Osteocyte (in vitro differentiated cells): ENCODE results near the gene HTR6. TPM values are rescaled to one million over a fixed set of nuclear protein-coding genes. Genes with fewer than 3 reads are reported as not detected.
A peak's percentile ranks its signal among the peaks of the same experiment; 100 is the strongest.

Experiments used
- DNase-seq: peaks from one replicate; pipeline ENCODE4 v3.0.0; 2021; ENCODE audit warnings: mixed read lengths; ENCODE audit not compliant: unreplicated experiment; ENCODE audit errors: extremely low spot score
- H3K27ac Mint-ChIP-seq: one replicate; pipeline ENCODE4 v1.8.0; 2021; ENCODE audit warnings: mild to moderate bottlenecking, mixed read lengths; ENCODE audit not compliant: unreplicated experiment
- H3K27me3 Mint-ChIP-seq: one replicate; pipeline ENCODE4 v1.8.0; 2021; ENCODE audit warnings: mixed read lengths; ENCODE audit not compliant: unreplicated experiment
- H3K36me3 Mint-ChIP-seq: one replicate; pipeline ENCODE4 v1.8.0; 2021; ENCODE audit warnings: mixed read lengths; ENCODE audit not compliant: unreplicated experiment
- H3K4me1 Mint-ChIP-seq: one replicate; pipeline ENCODE4 v1.8.0; 2021; ENCODE audit warnings: mixed read lengths; ENCODE audit not compliant: unreplicated experiment
- H3K4me3 Mint-ChIP-seq: one replicate; pipeline ENCODE4 v1.8.0; 2021; ENCODE audit warnings: mild to moderate bottlenecking, moderate library complexity, mixed read lengths; ENCODE audit not compliant: unreplicated experiment
- H3K9me3 Mint-ChIP-seq: one replicate; pipeline ENCODE4 v1.8.0; 2021; ENCODE audit warnings: mixed read lengths; ENCODE audit not compliant: unreplicated experiment
- CTCF ChIP-seq: fragments of 200-600 bp; sonication (generic); IDR thresholded peaks from 2 replicates; pipeline ENCODE4 v1.5.0; 2021; ENCODE audit warnings: antibody characterized with exemption, mild to moderate bottlenecking, moderate library complexity
- total RNA-seq: library from RNA; stranded (reverse); gene quantifications from 2 replicates; pipeline ENCODE4 v1.2.1, GENCODE V29; 2021

Gene HTR6
- total RNA-seq, 1 donor from 2014 or later, result 0.16 TPM

GRCh38 chr1:19643602-19644394 is 20.9 kb upstream of the HTR6 start, which contains the start of gene NBL1:
Gene NBL1, plus strand, starts transcription at chr1:19644311. Its CDS starts 10,720 bp downstream, at chr1:19655031.
- no peak for TF ChIP-seq CTCF
- H3K4me1 Mint-ChIP-seq, result peaks cover 64% of the 10 kb centered on the region
- DNase-seq, result no peak
- no peaks in the 10 kb centered on the region for H3K9me3 Mint-ChIP-seq
- H3K27me3 Mint-ChIP-seq, result no peaks in the 10 kb centered on the region
- H3K27ac Mint-ChIP-seq, result peak within 1 kb of the TSS; percentile 94
- no peaks in the 10 kb centered on the region for H3K36me3 Mint-ChIP-seq
- peak within 1 kb of the TSS; percentile 99 for H3K4me3 Mint-ChIP-seq

- Mint-ChIP-seq H3K27ac (no peak overlapping the region), H3K4me1 (peaks cover 64% of the 10 kb centered on the region), H3K9me3 (no peaks in the 10 kb centered on the region), H3K4me3 (no peak overlapping the region), H3K27me3 (no peaks in the 10 kb centered on the region), H3K36me3 (peaks cover 2% of the 10 kb centered on the region)
- DNase-seq, result no peak
- no peak for TF ChIP-seq CTCF
These were observed 20.3 kb upstream of the HTR6 start for GRCh38 chr1:19644395-19644680.

GRCh38 chr1:19644681-19645410 is 19.8 kb upstream of the HTR6 start:
- no peak for DNase-seq
- peak overlapping the region; percentile 94 for H3K27ac Mint-ChIP-seq
- H3K36me3 Mint-ChIP-seq, result peaks cover 3% of the 10 kb centered on the region
- H3K9me3 Mint-ChIP-seq, result no peaks in the 10 kb centered on the region
- TF ChIP-seq CTCF, result no peak
- H3K4me3 Mint-ChIP-seq, result peak overlapping the region; percentile 99
- peaks cover 63% of the 10 kb centered on the region for H3K4me1 Mint-ChIP-seq
- H3K27me3 Mint-ChIP-seq, result no peaks in the 10 kb centered on the region

GRCh38 chr1:19645411-19646251 is 19.0 kb upstream of the HTR6 start:
- Mint-ChIP-seq H3K36me3 (peaks cover 3% of the 10 kb centered on the region), H3K9me3 (no peaks in the 10 kb centered on the region), H3K4me1 (peaks cover 63% of the 10 kb centered on the region), H3K4me3 (peak overlapping the region; percentile 99), H3K27me3 (no peaks in the 10 kb centered on the region), H3K27ac (peak overlapping the region; percentile 94)
- no peak for DNase-seq
- no peak for TF ChIP-seq CTCF
